Choroid plexus epithelial cell (primary cell): ENCODE results near the gene SHB.

ENCODE experiments used
- DNase-seq: peaks from one replicate; pipeline ENCODE4 v3.0.0-alpha.2; 2010; ENCODE audit warnings: low read depth
- H3K4me3 ChIP-seq: 2 replicates; pipeline ENCODE4 v1.5.1; 2011; ENCODE audit warnings: low read depth, mild to moderate bottlenecking, control low read depth, low read length, moderate library complexity
- TF ChIP-seq, protein P1 (sequence below): conservative IDR thresholded peaks from 2 replicates; pipeline ENCODE4 v1.5.1; 2011; ENCODE audit warnings: low read depth, mild to moderate bottlenecking, control low read depth, inconsistent platforms, low read length, moderate library complexity

The SHB gene

DNA sequence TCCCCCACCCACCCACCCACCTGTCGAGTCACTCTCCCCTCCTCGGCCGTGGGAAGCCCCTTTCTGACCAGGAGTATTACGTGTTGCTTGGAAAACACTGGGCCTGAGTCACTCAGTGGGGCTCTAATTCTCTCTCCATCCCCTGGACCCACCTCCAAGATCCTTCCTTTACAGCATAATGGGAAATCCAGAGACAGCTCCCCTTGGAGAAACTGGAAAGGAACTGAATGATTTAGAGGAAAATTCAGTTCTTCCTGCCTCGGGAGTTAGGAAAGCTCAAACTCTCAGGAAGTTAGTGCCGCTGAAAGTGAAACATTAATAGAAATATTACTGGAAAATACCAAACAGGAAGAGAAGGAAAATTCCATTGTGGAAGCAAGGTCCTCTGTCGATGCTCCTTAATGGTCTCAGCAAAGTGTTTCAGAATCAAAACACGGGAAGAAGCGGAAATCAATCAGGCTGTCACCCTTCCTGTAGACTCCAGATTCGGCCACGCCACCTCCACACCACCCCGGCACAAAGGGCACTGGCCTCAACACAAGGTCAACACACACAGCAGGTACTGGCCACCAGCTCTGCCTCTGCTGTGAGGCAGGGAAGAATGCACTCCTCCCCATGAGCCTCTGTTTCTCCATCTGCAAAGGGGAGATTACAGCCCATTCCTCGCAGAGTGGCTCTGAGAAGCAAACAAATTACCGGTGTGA, 9.6 kb downstream of the SHB start:
- DNase-seq, result no peak
- TF ChIP-seq, protein P1, sequence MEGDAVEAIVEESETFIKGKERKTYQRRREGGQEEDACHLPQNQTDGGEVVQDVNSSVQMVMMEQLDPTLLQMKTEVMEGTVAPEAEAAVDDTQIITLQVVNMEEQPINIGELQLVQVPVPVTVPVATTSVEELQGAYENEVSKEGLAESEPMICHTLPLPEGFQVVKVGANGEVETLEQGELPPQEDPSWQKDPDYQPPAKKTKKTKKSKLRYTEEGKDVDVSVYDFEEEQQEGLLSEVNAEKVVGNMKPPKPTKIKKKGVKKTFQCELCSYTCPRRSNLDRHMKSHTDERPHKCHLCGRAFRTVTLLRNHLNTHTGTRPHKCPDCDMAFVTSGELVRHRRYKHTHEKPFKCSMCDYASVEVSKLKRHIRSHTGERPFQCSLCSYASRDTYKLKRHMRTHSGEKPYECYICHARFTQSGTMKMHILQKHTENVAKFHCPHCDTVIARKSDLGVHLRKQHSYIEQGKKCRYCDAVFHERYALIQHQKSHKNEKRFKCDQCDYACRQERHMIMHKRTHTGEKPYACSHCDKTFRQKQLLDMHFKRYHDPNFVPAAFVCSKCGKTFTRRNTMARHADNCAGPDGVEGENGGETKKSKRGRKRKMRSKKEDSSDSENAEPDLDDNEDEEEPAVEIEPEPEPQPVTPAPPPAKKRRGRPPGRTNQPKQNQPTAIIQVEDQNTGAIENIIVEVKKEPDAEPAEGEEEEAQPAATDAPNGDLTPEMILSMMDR, result no peak
- no peak overlapping the region for H3K4me3 ChIP-seq

DNA sequence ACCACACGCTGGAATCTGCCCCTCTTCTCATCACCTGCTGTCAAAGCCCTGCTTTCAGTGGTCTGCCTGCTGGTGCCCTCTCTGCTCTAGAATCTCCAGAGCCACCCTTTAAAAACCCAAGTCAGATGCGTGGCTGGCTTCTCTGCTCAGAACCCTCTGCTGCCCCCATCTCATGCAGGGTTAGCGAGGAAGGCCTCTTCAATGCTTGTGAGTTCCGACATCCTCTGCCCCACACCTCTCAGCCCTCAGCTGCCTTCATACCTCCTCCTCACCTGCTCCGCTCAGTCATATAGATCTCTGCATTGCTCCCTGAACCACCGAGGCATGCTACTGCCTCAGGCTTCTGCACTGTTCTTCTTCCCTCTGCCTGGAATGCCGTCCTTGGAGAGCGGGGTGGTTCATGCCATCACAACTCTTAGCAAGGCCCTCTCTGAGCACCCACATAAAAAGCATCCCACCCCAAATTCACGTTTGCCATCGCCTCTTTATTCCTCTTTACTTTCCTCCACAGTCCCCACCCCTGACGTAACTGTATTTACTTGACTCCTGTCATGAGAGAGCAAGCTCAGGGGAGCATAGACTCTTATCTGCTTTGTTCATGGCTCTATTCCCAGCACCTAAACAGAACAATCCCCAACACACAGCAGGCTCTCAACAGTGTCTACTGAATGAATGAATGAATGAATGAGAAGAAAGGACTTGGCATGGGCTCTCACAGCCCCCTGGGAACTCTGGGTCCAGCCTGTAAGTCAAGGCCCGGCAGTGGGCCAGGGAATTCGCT, 10.4 kb downstream of the SHB start:
- TF ChIP-seq, protein P1, result no peak
- DNase-seq, result no peak

DNA sequence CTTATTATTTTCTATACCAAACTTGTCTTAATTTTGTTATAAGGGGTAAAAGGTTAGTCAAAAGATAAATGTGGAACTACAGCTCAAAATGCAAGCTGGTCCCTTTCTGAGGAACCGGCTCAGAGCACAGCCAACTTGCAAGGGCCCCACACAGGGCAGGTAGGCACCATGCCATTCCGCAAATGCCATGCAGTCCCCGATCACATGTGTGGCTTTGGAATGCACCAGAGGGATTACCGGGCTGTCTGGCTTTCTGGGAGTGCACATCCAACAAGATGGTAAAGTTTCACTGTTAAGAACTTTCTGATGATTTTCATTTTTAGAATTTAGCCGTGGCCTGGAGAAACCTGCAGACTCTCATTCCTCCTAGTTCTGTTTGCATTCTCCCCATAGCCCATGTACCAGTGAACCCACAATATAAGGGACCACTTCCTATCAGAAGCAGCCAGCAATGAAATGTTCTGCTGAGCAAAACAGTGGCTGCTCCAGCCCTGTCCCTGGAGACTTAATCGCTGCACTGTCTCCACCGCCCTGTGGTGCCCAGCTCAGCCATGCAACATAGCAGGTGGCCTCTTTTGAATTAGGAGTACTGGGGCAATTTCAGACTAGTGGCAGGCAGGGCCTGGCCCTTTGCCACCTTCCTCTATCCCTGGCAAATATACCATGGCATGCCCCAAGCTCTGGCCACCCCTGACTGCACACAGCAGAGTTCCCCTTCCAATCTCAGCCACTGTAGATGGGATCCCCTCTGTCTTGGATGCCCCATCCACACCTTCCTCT, 11.4 kb downstream of the SHB start:
- TF ChIP-seq, protein P1, result no peak
- DNase-seq, result no peak
- H3K4me3 ChIP-seq, result no peak overlapping the region

More for the DNA sequence above, 10.4 kb downstream of the SHB start:
- no peak overlapping the region for H3K4me3 ChIP-seq

DNA sequence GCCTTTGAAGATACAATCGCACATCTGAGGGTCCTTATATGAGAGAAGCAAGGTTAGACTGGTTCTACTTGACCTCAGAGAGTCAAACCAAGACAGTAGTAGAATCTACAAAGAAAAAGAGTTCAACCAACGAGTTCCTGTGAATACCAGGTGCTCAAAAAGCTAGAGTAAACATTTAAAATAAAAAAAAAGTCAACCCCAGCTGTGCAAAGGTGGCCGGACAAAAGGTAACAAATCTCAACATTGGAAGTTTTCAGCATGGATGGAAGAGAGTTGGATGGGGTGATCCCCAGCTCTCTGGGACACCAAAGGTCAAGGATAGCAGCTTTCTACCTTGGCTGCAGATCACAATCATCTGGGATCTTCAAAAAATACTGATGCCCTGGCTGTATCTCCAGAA, 14.4 kb downstream of the SHB start:
- H3K4me3 ChIP-seq, result no peak overlapping the region
- no peak for DNase-seq
- TF ChIP-seq, protein P1, result no peak

DNA sequence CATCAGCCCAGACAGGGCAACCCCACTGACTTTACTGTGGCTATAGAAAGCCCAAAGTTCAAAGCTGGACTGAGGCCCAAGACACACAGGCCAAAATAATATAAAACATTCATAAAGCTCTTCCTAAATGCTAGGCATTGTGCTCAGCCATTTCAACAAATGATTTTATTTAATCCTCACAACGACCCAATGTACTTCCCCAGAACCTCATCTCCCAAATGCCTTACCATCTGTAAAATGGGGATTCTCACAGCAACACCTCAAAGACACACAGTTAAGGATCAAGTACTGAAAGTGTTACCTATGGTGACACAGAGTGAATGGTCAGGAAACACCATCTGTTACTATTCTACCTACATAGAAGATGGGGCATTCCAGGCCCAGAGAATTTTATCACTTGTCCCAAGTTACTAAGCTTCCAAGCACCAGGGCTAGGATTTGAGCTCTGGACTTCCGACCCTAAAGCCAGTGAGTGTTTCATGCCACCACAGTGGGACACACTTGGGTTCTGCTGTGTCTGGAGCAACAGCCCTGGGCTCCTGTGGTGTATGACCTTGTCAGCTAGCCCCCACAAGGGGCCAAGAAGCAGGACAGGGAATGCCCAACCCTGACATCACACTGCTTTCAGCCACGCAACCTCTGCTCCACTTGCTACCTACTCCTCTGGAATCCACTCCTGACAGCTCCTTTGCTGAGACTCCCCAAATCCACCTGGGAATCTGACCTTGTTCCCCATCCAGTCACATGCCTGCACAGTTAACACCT, 15.1 kb downstream of the SHB start:
- no peak overlapping the region for H3K4me3 ChIP-seq
- no peak for DNase-seq
- TF ChIP-seq, protein P1, result no peak

DNA sequence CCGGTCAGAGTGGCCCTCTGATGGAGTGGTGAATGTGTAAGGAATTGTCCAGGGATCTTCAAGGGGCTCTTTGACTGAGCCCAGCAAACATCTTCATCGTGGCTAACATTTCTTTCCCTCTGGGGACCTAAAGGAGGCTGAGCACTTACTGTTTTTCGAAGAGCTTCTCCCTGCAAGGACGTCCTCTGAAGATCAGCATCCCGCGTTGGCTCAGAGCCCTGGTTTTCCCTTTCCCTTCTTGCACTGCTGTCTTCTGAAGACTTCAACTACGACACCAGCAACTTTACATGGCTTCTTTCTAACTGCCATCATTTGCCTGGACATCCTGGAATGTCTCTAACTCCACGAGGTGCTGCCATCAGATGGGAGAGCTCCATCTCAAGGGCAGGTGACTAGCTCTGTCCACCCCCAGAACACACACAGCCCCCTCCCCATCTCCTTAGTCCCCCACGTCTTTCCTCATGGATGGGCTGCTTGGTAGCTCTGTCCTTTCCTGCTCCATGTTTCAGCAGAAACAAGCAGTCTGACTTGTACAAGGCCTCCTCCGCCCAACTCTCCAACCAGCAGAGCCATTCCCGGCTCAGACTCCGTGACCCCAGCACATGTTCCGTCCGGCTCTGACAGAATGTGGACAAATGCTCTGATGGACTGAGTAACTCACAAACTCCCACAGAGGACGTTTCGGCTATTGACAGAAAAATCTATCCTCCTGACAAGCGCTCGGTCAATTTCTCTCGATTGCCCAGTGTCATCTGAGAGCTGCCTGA, 17.1 kb downstream of the SHB start:
- TF ChIP-seq, protein P1, result no peak
- DNase-seq, result no peak
- no peak overlapping the region for H3K4me3 ChIP-seq
